Activated gamma-delta T cell treated with anti-CD3 and anti-CD28 coated beads, Interleukin-2, amount 50 U/mL, for 16 hours (primary cell): Measurements from ENCODE around the gene BANP.
"Not testable (repeated sequence)": the region's sequence is repeated elsewhere in the genome, so short reads cannot be mapped to it uniquely, and the experiment has no call there.

ENCODE experiments used
- DNase-seq: peaks from one replicate; pipeline ENCODE4 v3.0.0-alpha.2; 2020; ENCODE audit warnings: low read depth

BANP gene

GRCh38 chr16:88030961-88031360 lies 79.7 kb downstream of the BANP start:
- DNase-seq = not testable (repeated sequence)

DNA sequence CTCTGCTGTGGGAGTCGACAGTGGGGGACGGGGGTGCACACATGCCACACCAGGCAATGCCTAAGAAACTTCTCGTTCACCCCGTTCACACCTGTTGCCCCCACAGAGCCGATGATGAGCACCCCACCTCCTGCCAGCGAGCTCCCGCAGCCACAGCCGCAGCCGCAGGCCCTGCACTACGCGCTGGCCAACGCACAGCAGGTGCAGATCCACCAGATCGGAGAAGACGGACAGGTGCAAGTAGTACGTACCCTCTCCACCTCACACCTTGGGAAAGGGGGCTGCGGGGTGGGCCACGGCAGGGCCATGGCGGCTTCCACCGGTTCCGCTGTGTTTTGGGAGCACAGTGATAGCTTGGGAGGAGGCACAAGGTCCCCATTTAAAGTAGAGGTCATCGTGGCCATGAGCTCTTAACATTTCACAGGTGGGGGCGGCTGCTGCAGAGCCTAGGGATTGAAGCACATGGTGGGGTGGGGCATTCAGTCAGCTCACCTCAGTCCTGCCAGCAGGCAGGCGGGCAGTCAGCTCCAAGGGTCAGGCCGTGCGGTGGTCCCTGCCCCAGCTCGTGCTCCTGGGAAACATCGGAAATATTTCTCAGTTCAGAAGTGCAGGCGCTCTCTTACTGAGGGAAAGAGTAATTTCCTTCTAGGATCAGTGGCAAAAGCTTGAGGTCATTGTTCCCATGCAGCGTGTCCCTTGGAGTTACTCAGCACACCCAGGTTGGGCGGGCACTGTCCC lies 81.9 kb downstream of the BANP start:
- DNase-seq = not testable (repeated sequence)

DNA sequence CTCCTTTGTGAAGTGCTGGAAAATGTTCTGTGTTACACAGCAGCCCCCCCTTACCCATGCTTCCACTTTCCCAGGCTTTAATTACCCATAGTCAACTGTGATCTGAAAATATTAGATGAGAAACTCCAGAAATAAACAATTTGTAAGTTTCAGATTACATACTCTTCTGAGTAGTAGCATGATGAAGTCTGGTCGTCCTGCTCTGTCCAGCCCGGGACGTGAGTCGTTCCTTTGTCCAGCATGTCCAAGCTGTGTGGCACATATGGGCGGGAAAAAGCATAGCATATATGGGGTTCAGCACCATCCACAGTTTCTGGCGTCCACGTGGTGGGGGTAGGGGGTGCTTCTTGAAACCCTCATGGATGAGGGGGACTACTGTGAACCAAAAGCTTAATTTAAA lies 83.5 kb downstream of the BANP start:
- DNase-seq = no peak

DNA sequence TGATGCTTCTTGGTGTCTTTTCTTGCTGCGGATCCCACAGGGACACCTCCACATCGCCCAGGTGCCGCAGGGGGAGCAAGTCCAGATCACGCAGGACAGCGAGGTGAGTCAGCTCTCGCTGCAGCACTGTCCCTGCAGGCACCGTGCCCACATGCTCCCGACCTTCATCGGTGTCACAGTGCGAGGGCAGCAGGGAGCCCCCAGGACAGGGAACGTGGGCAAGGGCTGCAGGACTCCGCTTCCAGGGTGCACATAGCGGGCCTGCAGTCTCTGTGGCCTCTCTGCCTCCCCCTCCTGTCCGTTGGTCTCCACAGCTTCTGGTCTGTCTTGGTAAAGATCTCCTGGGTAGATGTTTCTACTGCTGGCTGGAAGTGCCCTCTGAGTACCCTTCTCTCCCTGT lies 84.1 kb downstream of the BANP start:
- no peak for DNase-seq

DNA sequence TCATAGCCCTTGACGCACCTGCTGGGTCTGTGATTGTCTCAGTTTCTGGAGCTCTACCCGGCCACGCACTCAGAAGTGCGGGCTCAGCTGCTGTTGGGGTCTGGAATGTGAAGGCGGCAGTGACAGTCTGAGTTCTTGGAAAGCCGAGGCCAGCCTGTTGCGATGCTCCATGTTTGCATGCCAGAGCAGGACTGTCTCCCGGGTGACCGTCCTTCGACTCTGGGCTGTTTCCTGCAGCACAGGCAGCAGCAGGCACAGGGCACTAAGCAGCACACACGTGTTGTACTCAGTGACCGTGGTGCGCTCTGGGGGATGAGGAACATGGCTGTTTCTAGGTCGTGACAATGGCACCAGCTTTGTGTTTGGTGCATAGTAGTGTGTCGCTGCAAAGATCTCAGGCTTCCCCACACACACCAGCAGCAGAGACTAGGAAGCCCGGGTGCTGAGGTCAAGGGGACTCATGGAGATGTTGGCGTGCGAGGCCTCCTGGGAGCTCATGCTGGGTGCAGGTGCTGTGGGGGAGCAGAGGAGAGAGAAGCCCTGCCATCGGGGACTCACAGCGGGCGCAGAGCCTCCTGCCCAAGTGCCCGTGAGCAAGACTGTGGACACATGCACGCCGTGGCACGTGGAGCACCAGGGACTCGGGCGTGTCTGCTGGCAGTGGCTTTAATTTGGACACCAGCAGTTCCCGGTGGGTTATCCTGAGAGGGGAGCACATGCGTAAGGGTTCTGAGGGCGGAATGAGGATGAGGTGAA lies 84.8 kb downstream of the BANP start:
- not testable (repeated sequence) for DNase-seq

- not testable (repeated sequence) for DNase-seq
These were observed 85.4 kb downstream of the BANP start for GRCh38 chr16:88036640-88036996.

DNA sequence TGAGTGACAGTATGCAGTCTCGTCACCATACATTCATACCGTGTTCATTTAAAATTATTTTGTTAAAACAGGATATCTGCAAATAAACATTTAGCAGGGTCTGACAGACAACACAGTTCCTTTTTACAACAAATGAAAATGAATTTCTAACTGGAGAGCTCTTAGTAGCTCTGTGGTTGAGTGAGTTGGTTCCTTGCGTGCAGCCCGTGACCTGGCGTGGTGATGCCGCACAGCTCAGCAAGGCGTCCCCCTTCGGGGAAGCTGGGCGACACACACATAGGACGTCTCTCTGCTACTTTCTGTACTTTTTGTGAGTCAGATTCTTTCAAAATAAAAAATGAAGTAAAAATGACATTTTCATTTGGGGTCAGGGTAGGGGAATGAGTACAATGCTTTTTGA lies 86.1 kb downstream of the BANP start:
- not testable (repeated sequence) for DNase-seq

DNA sequence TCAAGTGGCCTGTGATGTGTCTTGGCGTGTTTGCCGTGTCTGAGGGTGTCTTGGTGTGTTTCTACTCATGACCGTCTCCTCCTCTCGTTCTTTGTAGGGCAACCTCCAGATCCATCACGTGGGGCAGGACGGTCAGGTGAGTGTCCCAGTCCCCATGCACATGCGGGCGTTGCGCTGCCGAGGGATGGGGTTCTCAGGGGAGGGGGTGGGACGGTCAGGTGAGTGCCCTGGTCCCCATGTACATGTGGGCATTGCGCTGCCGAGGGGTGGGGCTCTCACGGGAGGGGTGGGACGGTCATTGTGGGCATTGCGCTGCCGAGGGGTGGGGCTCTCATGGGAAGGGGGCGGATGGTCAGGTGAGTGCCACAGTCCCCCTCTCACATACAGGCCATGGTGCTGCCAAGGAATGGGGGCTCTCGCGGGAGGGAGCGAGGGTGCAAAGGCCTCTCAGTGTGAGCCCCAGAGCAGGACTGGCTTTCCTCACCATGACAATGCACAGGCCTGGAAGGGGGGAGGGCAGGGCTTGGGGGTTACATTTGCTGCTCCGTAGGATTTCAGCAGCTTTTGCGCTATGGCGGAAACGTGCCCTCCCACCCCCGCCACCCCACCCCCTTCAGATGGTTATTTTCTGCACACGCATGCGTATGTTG lies 86.8 kb downstream of the BANP start:
- not testable (repeated sequence) for DNase-seq

GRCh38 chr16:88038526-88038908 lies 87.3 kb downstream of the BANP start:
- DNase-seq = not testable (repeated sequence)

GRCh38 chr16:88039591-88039990 lies 88.4 kb downstream of the BANP start:
- no peak for DNase-seq

- DNase-seq = not testable (repeated sequence)
These were observed 89.1 kb downstream of the BANP start for GRCh38 chr16:88040196-88040876.

GRCh38 chr16:88040877-88041244 lies 89.6 kb downstream of the BANP start:
- not testable (repeated sequence) for DNase-seq

DNA sequence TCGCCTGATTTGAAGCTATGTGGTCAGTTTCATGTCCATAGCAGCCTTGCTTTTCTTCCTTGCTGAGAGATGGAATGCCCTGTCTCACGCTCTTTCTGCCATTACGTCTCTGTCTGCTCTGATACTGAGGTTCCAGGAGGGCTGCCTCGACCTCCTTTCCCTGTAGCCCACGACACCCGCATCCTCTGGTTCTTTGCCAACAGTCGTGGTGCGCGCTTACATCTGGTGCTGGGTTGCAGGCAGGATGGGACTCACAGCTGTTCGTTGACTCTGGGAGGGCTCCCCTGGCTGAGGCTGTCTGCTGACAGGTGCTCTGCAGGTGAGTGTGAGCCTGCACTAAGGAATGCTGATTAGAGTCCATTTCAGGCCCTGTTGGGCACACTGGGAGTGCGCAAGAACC lies 90.3 kb downstream of the BANP start:
- not testable (repeated sequence) for DNase-seq

GRCh38 chr16:88041986-88042562 lies 90.8 kb downstream of the BANP start:
- not testable (repeated sequence) for DNase-seq

DNA sequence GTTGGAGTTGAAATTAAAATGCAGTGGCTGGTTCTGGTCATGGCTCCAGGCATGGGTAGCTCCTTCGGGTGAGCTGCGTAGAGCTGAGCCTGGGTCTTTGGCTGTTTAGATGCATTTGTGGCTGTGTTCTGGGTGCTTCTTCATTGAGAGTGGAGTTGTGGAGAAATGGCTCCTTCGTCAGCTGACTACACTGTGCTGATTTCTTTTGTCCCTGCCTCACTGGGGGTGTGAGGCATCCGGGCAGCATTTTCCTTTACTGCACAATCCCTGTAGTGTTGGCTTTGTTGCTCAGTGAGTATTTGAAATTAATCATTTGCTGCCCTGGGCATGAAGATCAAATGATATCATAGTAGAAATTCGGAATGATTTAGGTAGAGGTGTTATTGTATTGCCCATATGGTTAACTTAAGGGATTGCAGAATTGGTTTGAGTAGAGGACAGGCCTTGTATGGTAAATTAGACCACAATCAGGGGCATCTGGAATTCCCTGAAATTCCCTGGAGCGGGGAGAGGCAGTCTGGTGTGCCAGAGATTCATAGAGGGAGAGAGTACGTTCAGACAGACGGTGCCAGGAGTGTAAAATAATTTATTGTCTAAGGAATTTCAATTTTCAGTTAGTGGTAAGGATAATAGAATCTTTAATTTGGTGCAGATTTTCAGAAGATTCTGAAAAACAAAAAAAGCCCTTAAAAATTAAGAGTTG lies 92.1 kb downstream of the BANP start:
- DNase-seq = not testable (repeated sequence)

- DNase-seq = not testable (repeated sequence)
These were observed 92.9 kb downstream of the BANP start for GRCh38 chr16:88044121-88044581.

DNA sequence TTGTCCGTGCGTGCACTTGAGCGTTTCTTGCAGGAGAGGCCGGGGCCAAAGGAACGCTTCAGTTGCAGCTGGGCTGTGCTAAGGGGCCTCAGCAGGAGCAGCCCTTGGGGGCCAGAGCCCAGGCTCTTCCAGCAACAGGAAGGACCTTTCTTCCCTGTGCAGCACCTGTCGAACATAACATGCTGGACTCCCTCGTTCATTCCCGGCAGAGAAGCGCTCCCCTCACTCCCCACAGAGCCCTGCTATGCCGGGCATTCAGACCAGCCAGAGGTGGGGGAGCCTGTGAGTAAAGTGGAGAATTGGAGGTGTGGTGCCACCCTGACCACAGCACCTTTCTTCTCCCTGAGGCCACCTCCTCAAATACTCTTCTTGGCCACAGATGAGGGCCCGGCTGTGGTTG lies 94.1 kb downstream of the BANP start:
- DNase-seq = not testable (repeated sequence)

GRCh38 chr16:88045820-88046303 lies 94.6 kb downstream of the BANP start:
- no peak for DNase-seq

GRCh38 chr16:88047462-88047861 lies 96.2 kb downstream of the BANP start:
- no peak for DNase-seq

GRCh38 chr16:88048985-88049384 lies 97.8 kb downstream of the BANP start:
- DNase-seq = no peak
